ENCODE measurements around the gene SHROOM4. TPM values are rescaled to one million over a fixed set of nuclear protein-coding genes. Genes with fewer than 3 reads are reported as not detected.

Gene SHROOM4
- total RNA-seq, 1 experiment from 2014 or later: 0.13 TPM

- no peak for ATAC-seq
- H3K27ac ChIP-seq (ENCODE audit: low read length): no peak overlapping the region
- no TSS peak for BruUV-seq (replicated peaks)
- in situ Hi-C loops (cut with HindIII; ENCODE audit: low pct_unique_long_range_greater_than_20kb, low sequenced_read_pairs): no loop called here
- no peaks in the 10 kb centered on the region for H3K4me1 ChIP-seq (ENCODE audit: control insufficient read depth, insufficient read depth, low read length)
- no peak for DNase-seq (ENCODE audit: low read depth, low spot score)
- CTCF ChIA-PET: no interaction called here
- no peaks in the 10 kb centered on the region for H3K27me3 ChIP-seq (ENCODE audit: control insufficient read depth, insufficient read depth, low read length)
- intact Hi-C loops (cut with micrococcal nuclease; ENCODE audit: unreplicated experiment): no loop called here
- H3K9me3 ChIP-seq (ENCODE audit: control insufficient read depth, insufficient read depth, low read depth, low read length): no peaks in the 10 kb centered on the region
- H3K36me3 ChIP-seq (ENCODE audit: control insufficient read depth, insufficient read depth, low read length): no peaks in the 10 kb centered on the region
- POLR2A ChIA-PET: no interaction called here
- TF ChIP-seq POLR2AphosphoS5 (IDR thresholded peaks at IDR 0.05; ENCODE audit: low read depth, low read length) (no peak), REST (IDR thresholded peaks at IDR 0.05; ENCODE audit: insufficient read depth in 1 of 2, low read depth in 2 of 2, low read length in 1 of 2) (no peak), TCF7L2 (IDR thresholded peaks at IDR 0.05; ENCODE audit: low read depth, low read length) (no peak), SIN3A (IDR thresholded peaks at IDR 0.05; ENCODE audit: borderline replicate concordance, insufficient read depth, low read depth, low read length) (no peak), CTCF (IDR thresholded peaks at IDR 0.05) (no peak)
- no peak overlapping the region for H3K4me3 ChIP-seq (ENCODE audit: low read depth in 2 of 2, low read length in 2 of 2)
Observed at GRCh38 chrX:50594788-50595187, 219.2 kb downstream of the SHROOM4 start.

GRCh38 chrX:50586980-50587379, 227.0 kb downstream of the SHROOM4 start:
- ChIA-PET CTCF (no interaction called here), POLR2A (no interaction called here)
- H3K27me3 ChIP-seq (ENCODE audit: control insufficient read depth, insufficient read depth, low read length): no peaks in the 10 kb centered on the region
- no TSS peak for BruUV-seq (replicated peaks)
- no peak overlapping the region for H3K4me3 ChIP-seq (ENCODE audit: low read depth in 2 of 2, low read length in 2 of 2)
- H3K36me3 ChIP-seq (ENCODE audit: control insufficient read depth, insufficient read depth, low read length): no peaks in the 10 kb centered on the region
- TF ChIP-seq REST (IDR thresholded peaks at IDR 0.05; ENCODE audit: insufficient read depth in 1 of 2, low read depth in 2 of 2, low read length in 1 of 2): no peak
- no peak for TF ChIP-seq TCF7L2 (IDR thresholded peaks at IDR 0.05; ENCODE audit: low read depth, low read length)
- no peak for TF ChIP-seq CTCF (IDR thresholded peaks at IDR 0.05)
- TF ChIP-seq POLR2AphosphoS5 (IDR thresholded peaks at IDR 0.05; ENCODE audit: low read depth, low read length): no peak
- no peak for TF ChIP-seq SIN3A (IDR thresholded peaks at IDR 0.05; ENCODE audit: borderline replicate concordance, insufficient read depth, low read depth, low read length)
- ATAC-seq (no peak), DNase-seq (ENCODE audit: low read depth, low spot score) (no peak)
- intact Hi-C loops (cut with micrococcal nuclease; ENCODE audit: unreplicated experiment) (loop anchor here (10.0 kb wide), 1 partner anchor 672 kb away; no protein-coding TSS in a partner anchor), in situ Hi-C loops (cut with HindIII; ENCODE audit: low pct_unique_long_range_greater_than_20kb, low sequenced_read_pairs) (no loop called here)
- no peak overlapping the region for H3K27ac ChIP-seq (ENCODE audit: low read length)
- no peaks in the 10 kb centered on the region for H3K9me3 ChIP-seq (ENCODE audit: control insufficient read depth, insufficient read depth, low read depth, low read length)
- no peaks in the 10 kb centered on the region for H3K4me1 ChIP-seq (ENCODE audit: control insufficient read depth, insufficient read depth, low read length)

Data from Panc1 (cell line).